GM19023 (cell line): Measurements from ENCODE around the gene ATP6V1F.
"Not testable (repeated sequence)": the region's sequence is repeated elsewhere in the genome, so short reads cannot be mapped to it uniquely, and the experiment has no call there.

Experiments
- ATAC-seq: cut with Tn5 transposase; IDR thresholded peaks from one replicate; pipeline ENCODE4 v1.9.1; 2021; ENCODE audit warnings: mild to moderate bottlenecking, moderate library complexity; ENCODE audit not compliant: unreplicated experiment

The ATP6V1F gene

DNA sequence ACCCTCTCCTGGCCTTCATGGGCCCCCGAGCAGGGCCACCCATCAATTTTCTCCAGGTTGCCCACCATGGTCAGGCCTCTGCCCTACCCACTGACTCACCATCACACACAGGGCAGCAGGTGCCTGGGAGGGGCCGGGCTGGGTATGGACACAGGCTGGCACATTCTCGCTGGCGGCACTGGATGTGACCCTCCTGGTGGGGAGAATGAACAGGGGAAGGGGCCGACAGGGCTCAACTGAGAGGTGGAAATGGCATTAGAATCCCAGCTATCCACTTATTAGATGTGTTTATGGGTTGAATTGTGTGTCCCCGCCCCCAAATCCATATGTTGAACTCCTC, 31.4 kb downstream of the ATP6V1F start:
- no peak for ATAC-seq

GRCh38 chr7:128895320-128895719, 32.7 kb downstream of the ATP6V1F start:
- ATAC-seq, result no peak

DNA sequence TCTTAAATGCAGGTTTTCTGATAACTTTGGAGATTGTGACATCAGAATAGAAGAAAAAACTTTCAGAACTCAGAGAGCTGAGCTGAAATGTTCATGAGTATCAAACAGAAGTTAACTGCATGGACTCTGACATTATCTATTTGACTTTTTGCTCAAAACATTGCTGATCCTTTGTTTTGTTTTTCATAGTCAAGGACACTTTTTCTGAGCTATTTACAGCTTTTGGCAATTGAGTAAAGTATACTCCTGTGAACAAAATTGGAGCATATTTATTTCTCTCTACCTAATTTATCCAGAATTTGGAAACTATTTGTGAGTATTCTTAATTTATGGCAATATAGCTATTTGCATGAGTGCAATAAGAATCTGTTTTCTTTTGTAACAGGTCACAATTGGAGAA, 36.7 kb downstream of the ATP6V1F start:
- ATAC-seq, result no peak

GRCh38 chr7:128900237-128900636, 37.6 kb downstream of the ATP6V1F start:
- ATAC-seq, result no peak

DNA sequence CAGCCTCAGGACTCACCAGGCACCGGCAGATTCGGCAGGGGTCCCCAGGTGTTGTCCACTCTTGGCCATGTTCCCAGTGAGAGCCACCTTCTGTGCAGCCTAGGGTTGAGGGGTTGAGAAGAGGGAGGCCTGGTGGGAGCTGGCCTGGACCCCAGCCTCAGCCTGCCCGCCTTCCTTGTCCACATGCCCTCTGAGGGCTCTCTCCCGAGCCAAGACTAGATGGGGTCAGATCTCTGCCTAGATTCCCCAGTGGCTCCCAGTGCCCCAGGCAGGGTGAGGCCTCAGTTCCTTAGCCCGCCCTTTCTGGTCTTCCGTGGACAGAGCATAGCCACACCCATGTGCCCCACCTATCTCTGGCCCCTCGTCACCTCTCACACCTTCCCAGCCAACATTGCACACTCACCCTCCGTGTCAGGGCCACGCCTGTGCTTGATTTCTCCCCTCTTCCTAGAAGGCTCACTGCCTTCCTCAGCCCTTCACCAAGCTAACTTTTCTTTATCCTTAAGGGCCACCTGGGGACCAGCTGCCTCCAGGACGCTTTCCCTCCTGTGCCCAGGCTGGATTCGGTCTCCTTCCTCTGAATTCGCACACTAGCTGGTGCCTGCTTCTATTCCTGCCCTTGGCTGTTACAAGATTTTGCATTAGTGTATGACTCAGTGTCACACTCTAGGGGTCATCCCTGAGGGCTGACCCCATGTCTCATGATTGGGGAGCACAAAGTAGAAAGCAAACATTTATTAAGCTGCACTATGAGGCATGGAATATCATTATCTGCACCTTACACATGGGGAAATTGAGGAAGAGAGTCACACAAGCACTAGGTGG, 40.3 kb downstream of the ATP6V1F start:
- no peak for ATAC-seq

- ATAC-seq, result no peak
These were observed 41.1 kb downstream of the ATP6V1F start for GRCh38 chr7:128903621-128904361.

GRCh38 chr7:128904381-128905197, 41.9 kb downstream of the ATP6V1F start:
- peak; percentile 50 for ATAC-seq

DNA sequence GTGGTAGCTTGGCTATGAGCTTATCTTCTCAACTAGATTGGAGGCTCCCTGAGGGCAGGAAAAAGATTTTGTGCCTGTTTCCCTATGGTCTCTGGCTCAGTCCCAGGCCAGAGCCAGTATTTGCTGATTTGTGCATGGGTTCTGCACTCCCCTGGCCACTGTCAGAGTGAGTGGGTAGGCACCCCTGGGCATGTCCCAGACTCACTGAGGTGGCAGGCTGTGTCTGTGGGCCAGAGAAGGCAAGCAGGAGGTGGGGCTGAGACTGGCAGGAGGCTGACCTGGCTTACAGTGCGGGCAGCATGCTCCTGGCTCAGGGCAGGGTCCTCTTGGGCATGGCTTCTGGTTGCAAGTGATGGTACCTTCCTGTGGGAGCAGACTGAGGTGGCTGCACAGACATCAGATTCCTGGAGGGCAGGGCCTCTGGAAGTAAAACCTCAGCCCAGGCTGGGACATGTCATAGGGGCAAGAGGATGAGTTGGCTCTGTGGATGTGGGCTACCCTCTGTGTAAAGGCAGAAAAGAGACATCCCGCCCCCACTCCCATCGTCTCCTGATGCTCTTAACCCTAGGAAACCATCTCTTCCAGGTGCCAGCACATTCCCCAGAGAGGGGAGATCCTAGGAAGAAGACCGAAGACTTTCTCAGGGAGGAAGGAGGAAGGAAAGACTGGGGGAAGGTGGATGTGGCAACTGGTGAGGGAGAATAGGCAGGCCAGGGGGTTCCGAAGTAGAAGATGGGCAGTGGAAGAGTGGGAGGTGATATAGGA, 43.5 kb downstream of the ATP6V1F start:
- no peak for ATAC-seq

DNA sequence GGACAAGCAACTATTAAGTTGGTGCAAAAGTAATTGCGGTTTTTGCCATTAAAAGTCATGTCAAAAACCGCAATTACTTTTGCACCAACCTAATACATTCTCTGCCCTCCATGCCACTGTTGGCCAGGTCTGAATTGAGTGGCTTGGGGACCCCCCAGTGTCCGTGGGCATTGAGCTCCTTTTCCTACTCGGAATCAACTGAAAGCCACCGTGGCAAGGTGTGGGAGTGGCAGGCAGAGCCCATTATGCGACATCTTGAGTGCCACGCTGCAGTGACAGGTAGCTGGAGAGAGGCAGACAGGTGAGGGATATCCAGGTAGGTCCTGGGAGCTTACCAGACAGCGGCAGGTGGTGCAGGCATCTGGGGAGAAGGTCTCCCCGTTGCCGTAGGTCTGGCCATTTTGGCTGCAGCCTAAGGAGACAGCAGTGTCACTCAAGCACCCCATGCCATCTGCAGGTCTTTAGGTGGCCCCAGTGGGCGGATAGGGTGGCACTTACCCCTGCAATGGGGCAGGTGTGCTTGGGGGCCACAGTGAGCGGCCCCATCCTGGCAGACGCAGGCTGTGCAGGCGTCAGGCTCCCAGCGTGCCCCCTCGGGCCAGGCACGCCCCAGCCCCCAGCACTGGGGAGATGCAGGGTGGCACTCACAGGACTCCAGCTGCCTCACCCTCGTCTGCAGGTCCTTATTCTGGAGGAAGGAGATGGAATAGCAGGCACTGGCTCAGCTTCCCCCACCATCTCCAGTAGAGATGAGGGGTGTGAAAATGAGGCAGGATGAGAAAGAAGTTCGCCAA, 44.3 kb downstream of the ATP6V1F start:
- no peak for ATAC-seq

DNA sequence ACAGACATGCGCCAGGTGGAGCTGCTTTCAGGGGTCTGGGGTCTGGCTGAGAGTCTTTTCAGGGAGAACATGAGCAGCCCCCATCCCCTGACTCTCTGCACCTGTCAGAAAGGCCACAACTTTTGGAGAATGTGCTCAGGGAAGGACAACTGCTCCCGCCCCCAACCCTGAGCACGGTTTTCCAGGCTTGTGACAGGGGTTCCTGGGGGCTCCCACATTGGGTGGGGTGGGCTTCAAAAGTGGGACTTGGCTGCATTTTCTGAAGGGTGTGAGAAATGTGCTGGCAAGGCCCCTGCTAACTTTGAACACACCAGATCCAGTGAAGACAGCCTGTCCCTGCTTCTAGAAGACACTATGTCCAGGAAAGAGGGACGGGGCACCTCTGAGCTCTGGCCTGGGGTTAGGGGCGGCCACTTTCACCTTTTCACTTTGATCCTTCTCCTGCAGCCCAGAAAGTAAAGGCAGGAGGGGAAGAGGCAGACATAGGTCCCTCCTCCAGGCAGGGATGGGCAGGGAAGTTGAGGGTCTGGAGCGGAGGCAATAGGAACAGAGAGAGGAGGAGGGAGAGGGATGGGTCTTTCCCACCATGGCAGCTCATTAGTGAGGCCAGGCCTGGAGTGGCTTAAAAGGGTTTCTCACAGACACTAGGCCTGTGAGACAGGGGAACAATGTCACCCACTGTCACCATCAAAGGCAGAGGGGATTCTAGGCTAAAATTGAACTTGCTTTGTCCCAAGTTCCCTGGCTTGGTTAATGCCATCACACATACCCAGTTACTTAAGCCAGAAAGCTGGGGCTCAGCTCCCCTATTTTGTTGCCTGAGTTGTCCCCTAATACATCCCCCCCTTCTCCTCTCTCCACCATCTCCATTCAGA, 46.3 kb downstream of the ATP6V1F start:
- ATAC-seq, result no peak

GRCh38 chr7:128909625-128910568, 47.2 kb downstream of the ATP6V1F start:
- ATAC-seq, result no peak

- ATAC-seq, result no peak
These were observed 47.9 kb downstream of the ATP6V1F start, which contains the start of gene KCP for GRCh38 chr7:128910569-128910945. KCP (minus strand) TSS chr7:128910709; CDS start chr7:128910676, 33 bp downstream.

GRCh38 chr7:128911423-128912031, 48.9 kb downstream of the ATP6V1F start:
- no peak for ATAC-seq

DNA sequence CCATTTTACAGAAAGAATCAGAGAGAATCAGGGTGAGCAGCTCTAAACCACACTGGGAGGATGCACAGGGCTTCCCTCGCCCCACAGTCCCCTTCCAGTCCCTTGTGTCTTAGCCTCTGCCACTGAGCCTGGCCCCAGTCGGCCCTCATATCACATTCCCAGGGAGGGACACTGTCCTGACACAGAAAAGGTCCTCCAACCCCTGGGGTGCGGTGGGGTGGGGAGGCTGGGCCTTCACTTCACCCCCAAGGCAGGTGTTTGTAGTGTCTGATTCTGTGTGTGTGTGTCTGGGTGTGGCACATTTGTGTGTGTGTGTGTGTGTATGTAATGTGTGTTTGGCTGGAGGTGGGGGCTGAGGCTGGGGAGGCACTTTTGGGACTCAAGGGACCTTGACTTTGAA, 49.6 kb downstream of the ATP6V1F start:
- no peak for ATAC-seq

GRCh38 chr7:128912709-128913495, 50.2 kb downstream of the ATP6V1F start:
- ATAC-seq, result not testable (repeated sequence)

DNA sequence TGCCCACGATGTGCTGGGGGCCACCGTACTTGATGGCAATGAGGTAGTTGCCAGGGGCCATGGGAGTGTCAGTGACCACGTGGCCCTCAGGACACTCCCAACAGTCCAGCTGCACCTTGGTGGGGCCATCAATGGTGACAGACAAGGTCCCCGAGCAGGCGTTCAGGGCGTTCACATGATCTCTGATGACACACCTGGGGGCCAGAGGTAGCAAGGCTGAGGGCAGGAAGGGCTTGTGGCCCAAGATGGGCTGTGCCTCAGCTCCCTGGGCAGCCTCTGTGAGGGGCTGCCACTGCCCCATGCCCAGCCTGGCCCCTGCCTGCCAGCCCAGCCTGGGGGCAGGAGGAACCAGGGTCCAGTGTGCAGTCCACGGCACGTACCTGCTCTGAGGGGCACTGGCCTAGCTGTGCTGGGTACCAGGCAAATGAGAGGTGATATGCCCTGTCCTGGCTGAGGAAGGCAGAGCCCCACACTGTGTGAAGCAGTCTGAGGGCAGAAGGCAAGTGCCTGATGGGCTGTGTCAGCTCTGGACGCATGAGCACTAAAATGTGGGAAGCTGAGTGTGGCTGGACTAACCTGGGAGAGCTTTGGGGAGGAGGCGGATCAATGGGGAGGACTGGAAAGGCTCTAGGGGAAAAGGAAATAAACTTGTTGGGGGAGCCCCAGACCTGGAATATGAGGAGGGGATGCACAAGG, 51.4 kb downstream of the ATP6V1F start:
- no peak for ATAC-seq
